ENCODE data around the gene HELB.

The HELB gene

DNA sequence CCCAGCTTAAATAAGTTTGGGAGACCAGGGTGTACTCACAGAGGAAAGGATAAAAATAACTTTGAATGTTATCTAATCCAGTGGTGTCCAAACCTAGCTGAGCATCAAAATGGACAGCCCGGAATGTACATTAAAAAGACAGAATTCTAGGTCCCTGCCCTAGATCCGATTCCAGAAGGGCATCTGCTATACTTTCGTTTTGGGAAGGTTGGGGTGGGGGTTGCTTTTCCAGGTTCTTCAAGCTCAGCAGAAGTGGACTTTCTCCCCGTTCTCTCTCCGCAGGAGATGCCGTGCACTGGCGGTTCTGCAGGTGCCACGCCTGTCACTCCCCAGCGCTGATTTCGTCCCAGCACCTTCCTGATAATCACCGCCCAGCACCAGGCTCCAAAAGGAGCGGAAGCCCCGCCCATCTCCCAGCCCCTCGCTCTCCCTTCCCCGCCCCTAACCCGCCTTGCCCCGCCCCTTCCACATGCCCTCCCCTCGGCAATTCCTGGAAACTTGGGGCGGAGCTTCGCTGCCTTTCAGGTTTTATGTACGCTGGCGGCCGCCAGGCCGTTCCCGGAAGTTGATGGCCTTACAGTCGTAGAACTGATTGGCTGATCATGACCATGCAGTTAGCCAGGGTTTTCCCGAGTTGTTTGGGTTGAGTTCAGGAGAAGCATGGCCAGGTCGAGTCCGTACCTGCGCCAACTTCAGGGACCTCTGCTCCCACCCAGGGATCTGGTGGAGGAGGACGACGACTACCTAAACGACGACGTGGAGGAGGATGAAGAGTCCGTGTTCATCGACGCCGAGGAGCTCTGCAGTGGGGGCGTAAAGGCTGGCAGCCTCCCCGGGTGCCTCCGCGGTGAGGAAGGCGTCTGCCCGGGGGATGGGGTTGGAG is at the start of gene HELB:
HELB (plus strand) TSS at position 550 of the 883 bp plus-strand sequence; CDS start at position 661, 111 bp downstream.
- TF ChIP-seq, protein P1, sequence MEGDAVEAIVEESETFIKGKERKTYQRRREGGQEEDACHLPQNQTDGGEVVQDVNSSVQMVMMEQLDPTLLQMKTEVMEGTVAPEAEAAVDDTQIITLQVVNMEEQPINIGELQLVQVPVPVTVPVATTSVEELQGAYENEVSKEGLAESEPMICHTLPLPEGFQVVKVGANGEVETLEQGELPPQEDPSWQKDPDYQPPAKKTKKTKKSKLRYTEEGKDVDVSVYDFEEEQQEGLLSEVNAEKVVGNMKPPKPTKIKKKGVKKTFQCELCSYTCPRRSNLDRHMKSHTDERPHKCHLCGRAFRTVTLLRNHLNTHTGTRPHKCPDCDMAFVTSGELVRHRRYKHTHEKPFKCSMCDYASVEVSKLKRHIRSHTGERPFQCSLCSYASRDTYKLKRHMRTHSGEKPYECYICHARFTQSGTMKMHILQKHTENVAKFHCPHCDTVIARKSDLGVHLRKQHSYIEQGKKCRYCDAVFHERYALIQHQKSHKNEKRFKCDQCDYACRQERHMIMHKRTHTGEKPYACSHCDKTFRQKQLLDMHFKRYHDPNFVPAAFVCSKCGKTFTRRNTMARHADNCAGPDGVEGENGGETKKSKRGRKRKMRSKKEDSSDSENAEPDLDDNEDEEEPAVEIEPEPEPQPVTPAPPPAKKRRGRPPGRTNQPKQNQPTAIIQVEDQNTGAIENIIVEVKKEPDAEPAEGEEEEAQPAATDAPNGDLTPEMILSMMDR (conservative IDR thresholded peaks at IDR 0.05; ENCODE audit: low read depth, low read length) = no peak
- peak; percentile 89 for DNase-seq (ENCODE audit: low read depth)
- H3K4me3 ChIP-seq (ENCODE audit: low read length) = peak within 1 kb of the TSS; percentile 77

DNA sequence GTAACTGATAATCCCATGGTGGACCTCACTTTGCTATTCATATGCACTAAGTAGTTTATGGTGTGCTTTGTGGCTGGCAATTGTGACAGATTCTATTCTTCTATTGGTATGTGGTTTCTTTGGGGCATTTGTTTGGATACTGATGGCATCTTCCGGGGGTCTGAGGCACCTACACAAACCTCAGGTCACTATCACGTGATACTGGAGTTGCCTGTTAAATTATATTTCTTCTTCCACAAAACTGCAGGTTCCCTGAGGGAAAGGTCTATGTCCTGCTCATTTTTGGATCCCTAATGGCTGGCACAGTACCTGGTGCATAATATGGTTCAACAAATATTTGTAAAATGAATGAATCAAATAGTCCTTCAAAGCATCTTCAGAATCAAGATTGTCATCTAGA is 49.5 kb upstream of the HELB start:
- no peak overlapping the region for H3K4me3 ChIP-seq (ENCODE audit: low read length)
- TF ChIP-seq, protein P1 (conservative IDR thresholded peaks at IDR 0.05; ENCODE audit: low read depth, low read length) = no peak
- no peak for DNase-seq (ENCODE audit: low read depth)

DNA sequence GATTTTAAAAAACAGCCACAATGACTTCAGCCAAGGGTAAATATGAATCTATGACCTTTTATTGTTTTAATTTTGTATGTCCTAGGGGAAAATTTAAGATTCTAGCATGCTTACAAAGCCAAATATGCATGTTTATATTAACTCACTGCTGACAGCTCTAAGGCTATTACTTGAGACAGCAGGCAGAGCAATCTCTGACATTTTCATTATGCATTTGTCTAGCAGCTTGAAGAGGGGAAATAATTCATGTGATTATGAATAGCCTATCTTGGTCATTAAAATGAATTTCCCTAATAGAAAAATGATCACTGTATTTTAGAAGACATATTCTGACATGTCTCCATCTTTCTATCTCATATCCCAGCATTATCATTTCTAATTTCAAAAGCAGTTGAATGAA is 46.6 kb upstream of the HELB start:
- no peak for DNase-seq (ENCODE audit: low read depth)
- H3K4me3 ChIP-seq (ENCODE audit: low read length) = no peak overlapping the region
- TF ChIP-seq, protein P1 (conservative IDR thresholded peaks at IDR 0.05; ENCODE audit: low read depth, low read length) = no peak

DNA sequence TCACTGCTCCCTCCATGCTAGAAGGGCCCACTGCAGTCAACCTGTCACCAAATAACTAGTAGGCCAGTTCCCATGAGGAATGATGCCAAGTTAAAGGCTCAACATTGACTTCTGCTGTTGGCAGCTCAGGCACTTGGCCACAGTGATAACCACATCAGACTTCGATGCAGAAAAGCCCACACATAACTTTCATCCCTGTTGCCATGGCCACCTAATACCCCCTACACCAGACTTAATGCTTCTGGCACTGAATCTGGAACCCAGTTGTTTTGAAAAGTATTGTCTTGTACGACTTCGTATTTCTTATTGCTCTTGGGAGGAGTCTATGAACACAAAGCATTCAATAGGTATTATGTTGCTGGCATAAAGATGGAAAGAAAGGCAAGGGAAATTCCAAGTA is 44.3 kb upstream of the HELB start:
- TF ChIP-seq, protein P1 (conservative IDR thresholded peaks at IDR 0.05; ENCODE audit: low read depth, low read length) = no peak
- no peak overlapping the region for H3K4me3 ChIP-seq (ENCODE audit: low read length)
- no peak for DNase-seq (ENCODE audit: low read depth)

DNA sequence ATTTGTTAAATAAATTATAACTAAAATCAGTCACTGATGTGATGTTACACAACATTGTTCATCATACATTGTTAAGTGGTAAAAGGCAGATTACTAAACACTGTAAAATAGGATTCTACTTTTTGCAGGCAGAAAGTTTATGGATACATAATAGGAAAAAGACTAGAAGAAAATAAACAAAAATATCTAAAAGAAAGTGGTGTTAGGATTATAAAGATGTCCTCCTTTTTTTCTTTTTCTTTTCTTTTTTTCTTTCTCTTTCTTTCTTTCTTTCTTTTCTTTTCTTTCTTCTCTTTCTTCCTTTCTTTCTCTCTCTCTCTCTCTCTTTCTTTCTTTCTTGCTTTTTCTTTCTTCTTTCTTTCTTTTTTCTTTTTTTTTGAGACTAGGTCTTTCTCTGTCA is 39.6 kb upstream of the HELB start:
- DNase-seq (ENCODE audit: low read depth) = no peak
- no peak overlapping the region for H3K4me3 ChIP-seq (ENCODE audit: low read length)
- TF ChIP-seq, protein P1 (conservative IDR thresholded peaks at IDR 0.05; ENCODE audit: low read depth, low read length) = no peak

DNA sequence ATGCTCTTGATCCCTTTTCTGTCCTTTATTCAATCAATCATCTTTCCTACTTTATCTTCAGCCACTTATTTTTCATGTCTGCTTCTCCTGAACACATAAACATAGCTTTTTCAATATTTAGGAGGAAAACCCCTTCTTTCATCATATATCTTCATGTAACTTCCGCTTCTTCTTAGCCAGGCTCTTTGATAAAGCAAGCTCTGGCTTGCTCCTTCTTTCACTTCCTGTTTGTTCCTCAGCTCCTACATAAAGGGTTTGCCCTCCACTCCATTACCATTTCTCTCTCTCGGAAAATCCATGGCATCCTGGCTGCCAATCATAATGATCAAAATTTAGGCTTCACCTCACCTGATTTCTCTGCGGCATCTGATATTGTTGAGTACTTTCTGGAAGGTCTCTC is 33.7 kb upstream of the HELB start:
- TF ChIP-seq, protein P1 (conservative IDR thresholded peaks at IDR 0.05; ENCODE audit: low read depth, low read length) = no peak
- H3K4me3 ChIP-seq (ENCODE audit: low read length) = no peak overlapping the region
- DNase-seq (ENCODE audit: low read depth) = no peak

DNA sequence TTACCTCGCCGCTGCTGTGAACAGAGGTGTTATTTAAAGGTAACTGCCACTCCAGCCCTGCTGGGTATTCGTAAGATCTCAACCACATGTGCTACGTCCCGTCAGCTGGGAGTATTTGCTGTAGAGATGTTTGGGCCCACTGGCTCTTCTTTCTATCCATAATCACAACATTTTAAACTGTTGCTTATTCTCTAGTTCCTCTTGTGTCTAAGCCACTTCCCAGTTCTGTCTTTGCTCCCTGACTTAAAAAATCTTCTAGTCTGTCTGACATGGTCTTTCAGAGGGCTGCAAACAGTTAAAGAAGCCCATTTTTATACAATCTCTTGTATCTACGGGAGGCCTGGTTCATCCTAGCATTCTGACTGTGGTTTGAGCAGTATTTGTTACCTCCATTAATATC is 33.2 kb upstream of the HELB start:
- TF ChIP-seq, protein P1 (conservative IDR thresholded peaks at IDR 0.05; ENCODE audit: low read depth, low read length) = no peak
- H3K4me3 ChIP-seq (ENCODE audit: low read length) = no peak overlapping the region

More for the DNA sequence above, 33.2 kb upstream of the HELB start:
- no peak for DNase-seq (ENCODE audit: low read depth)
